Ovary (tissue), 9 donors: Measurements from ENCODE around the gene SPACA7. TPM values are rescaled to one million over a fixed set of nuclear protein-coding genes. Genes with fewer than 3 reads are reported as not detected.

Source experiments
- DNase-seq, 5 donors: peaks; one replicate each; pipeline ENCODE4 v3.0.0-alpha.2; 2019 to 2020
- H3K27ac ChIP-seq, 2 donors: fragments of 200-600 bp; one replicate each; pipeline versions ENCODE4 v1.5.1 to v1.8.0; 2019 to 2022
- H3K27me3 ChIP-seq: fragments of 200-600 bp; one replicate; pipeline ENCODE4 v1.8.0; 2022
- H3K36me3 ChIP-seq: fragments of 200-600 bp; sonication (generic); one replicate; pipeline ENCODE4 v1.5.1; 2019
- H3K4me1 ChIP-seq: one replicate; pipeline ENCODE4 v1.8.1; 2013; ENCODE audit warnings: mild to moderate bottlenecking, moderate library complexity; ENCODE audit not compliant: insufficient read depth
- H3K4me3 ChIP-seq: fragments of 200-600 bp; sonication (generic); one replicate; pipeline ENCODE4 v1.5.1; 2017
- H3K9me3 ChIP-seq, 2 donors: fragments of 200-600 bp in 1 of 2; sonication (generic) in 1 of 2; one replicate each; pipeline versions ENCODE4 v1.5.1 to v1.8.1; 2013 to 2019; ENCODE audit warnings: mild to moderate bottlenecking in 1 of 2, moderate library complexity in 1 of 2
- CTCF ChIP-seq, 3 donors: fragments of 450-650 bp in 2 of 3; fragments of 200-600 bp in 1 of 3; IDR thresholded peaks; one replicate each; pipeline versions ENCODE4 v1.5.1 to v1.8.0; 2016 to 2022; ENCODE audit warnings: antibody characterized with exemption in 3 of 3, mild to moderate bottlenecking in 1 of 3
- EP300 ChIP-seq: sonication (generic); formaldehyde crosslinking; IDR thresholded peaks from one replicate; pipeline ENCODE4 v1.6.1; 2017; ENCODE audit warnings: antibody characterized with exemption
- POLR2A ChIP-seq: fragments of 450-650 bp; IDR thresholded peaks from one replicate; pipeline ENCODE4 v1.6.1; 2017; ENCODE audit warnings: antibody characterized with exemption, mild to moderate bottlenecking, moderate library complexity
- WGBS, 3 donors: extraction: QIAGEN DNeasy Blood & Tissue Kit in 1 of 3; methylation state at CpG; one replicate each; pipeline versions ENCODE4 v1.1.5 to v1.1.7; 2013 to 2017; 5-methylcytosine and 5-hydroxymethylcytosine counted together
- intact Hi-C, 4 donors: fragments of 100-400 bp; cut with DNase I; formaldehyde crosslinking; loops; one replicate each; pipeline versions ENCODE4 v1.11.0 to v1.15.1; 2022 to 2023
- polyA plus RNA-seq, 2 donors: library from polyadenylated mRNA; stranded (reverse); fragments of 200-250 nt in 1 of 2; fragments of 350-450 nt in 1 of 2; fragmentation: Illumina TruSeq in 1 of 2; extraction: RNeasy Lipid Tissue Mini Kit (QIAGEN cat#74804) in 1 of 2; gene quantifications; one replicate each; pipeline ENCODE4 v1.2.3, GENCODE V29; 2013 to 2014
- total RNA-seq, 7 donors: library from RNA; depleted of rRNA in 2 of 7; stranded (reverse); fragments of >200 nt in 2 of 7; fragmentation: NEBNext Ultra II Directional in 3 of 7; extraction: Animal tissue kit (Norgen Biotek cat#: 25700) in 3 of 7; gene quantifications; one replicate each; pipeline versions ENCODE4 v1.1.0 to v1.2.4, GENCODE V29; 2016 to 2023
- donor health status: DM: no; HTN: no; CAD: no; lungs with moderate emphysema.
- donor health status: DM: no; HTN: no; CAD: no.
- donor health status: Bipolar disorder and iron deficiency.
- donor health status: DM: yes; HTN: yes; CAD: no.
- donor health status: DM: no; HTN: no; CAD: no.
- donor health status: DM: yes; HTN: yes; CAD: no.

SPACA7 gene
- total and polyA plus RNA-seq, 9 donors = not detected

GRCh38 chr13:112457081-112457480 lies 80.9 kb downstream of the SPACA7 start:
- Histone ChIP-seq H3K9me3 (no peaks in the 10 kb centered on the region), H3K27me3 (no peaks in the 10 kb centered on the region), H3K27ac (no peak overlapping the region), H3K4me1 (no peaks in the 10 kb centered on the region), H3K4me3 (no peak overlapping the region), H3K36me3 (no peaks in the 10 kb centered on the region)
- intact Hi-C loops = no loop called here
- WGBS, 3 donors = 88 to 90% (median 90%) methylated on average over 9 of the region's 9 CpGs
- no peak for TF ChIP-seq CTCF (IDR thresholded peaks at IDR 0.05)
- no peak for TF ChIP-seq POLR2A
- no peak for TF ChIP-seq EP300
- DNase-seq = no peak

GRCh38 chr13:112457485-112457884 lies 81.3 kb downstream of the SPACA7 start:
- TF ChIP-seq EP300 (no peak), POLR2A (no peak), CTCF (IDR thresholded peaks at IDR 0.05) (no peak)

GRCh38 chr13:112462408-112462807 lies 86.3 kb downstream of the SPACA7 start:
- Histone ChIP-seq H3K27ac (no peak overlapping the region), H3K27me3 (no peaks in the 10 kb centered on the region), H3K36me3 (no peaks in the 10 kb centered on the region), H3K4me3 (no peak overlapping the region), H3K4me1 (no peaks in the 10 kb centered on the region), H3K9me3 (no peaks in the 10 kb centered on the region)
- TF ChIP-seq CTCF (IDR thresholded peaks at IDR 0.05) (no peak), EP300 (no peak), POLR2A (no peak)
- no peak for DNase-seq
- 82 to 86% (median 83%) methylated on average over 5 of the region's 5 CpGs for whole genome bisulfite sequencing, 3 donors
- intact Hi-C loops = no loop called here

More at GRCh38 chr13:112457485-112457884, 81.3 kb downstream of the SPACA7 start:
- no peaks in the 10 kb centered on the region for H3K36me3 ChIP-seq
- H3K4me3 ChIP-seq = no peak overlapping the region
- no peaks in the 10 kb centered on the region for H3K27me3 ChIP-seq
- WGBS, 3 donors = 77 to 86% (median 81%) methylated on average over 13 of the region's 13 CpGs
- DNase-seq = no peak
- no peak overlapping the region for H3K27ac ChIP-seq
- no peaks in the 10 kb centered on the region for H3K4me1 ChIP-seq
- intact Hi-C loops = no loop called here
- no peaks in the 10 kb centered on the region for H3K9me3 ChIP-seq

- intact Hi-C loops = no loop called here
- no peak overlapping the region for H3K27ac ChIP-seq
- no peaks in the 10 kb centered on the region for H3K4me1 ChIP-seq
- WGBS, 3 donors = 89 to 90% (median 89%) methylated on average over 14 of the region's 14 CpGs
- TF ChIP-seq CTCF (IDR thresholded peaks at IDR 0.05) (no peak), POLR2A (no peak), EP300 (no peak)
- no peaks in the 10 kb centered on the region for H3K36me3 ChIP-seq
- DNase-seq = no peak
- H3K4me3 ChIP-seq = no peak overlapping the region
- no peaks in the 10 kb centered on the region for H3K9me3 ChIP-seq
- H3K27me3 ChIP-seq = no peaks in the 10 kb centered on the region
These were observed 88.6 kb downstream of the SPACA7 start for GRCh38 chr13:112464720-112465119.
